H1 (cell line): ENCODE measurements around the gene STEAP2. TPM values are rescaled to one million over a fixed set of nuclear protein-coding genes. Genes with fewer than 3 reads are reported as not detected.

Experiments
- CTCF ChIA-PET: fragments of 300-600 bp; sonication (Branson Sonifier 250); formaldehyde crosslinking; loops from one replicate; lab custom pipeline; 2021; ENCODE audit not compliant: partially characterized antibody; lab: Charles Lee
- POLR2A ChIA-PET: fragments of 300-600 bp; sonication (Branson Sonifier 250); formaldehyde crosslinking; loops from one replicate; lab custom pipeline; 2021; ENCODE audit warnings: inconsistent platforms; ENCODE audit not compliant: partially characterized antibody; lab: Charles Lee
- DNase-seq, 2 experiments: peaks; one replicate each; pipeline versions ENCODE4 v3.0.0 to v3.0.0-alpha.2; 2010 to 2022; ENCODE audit warnings: low spot score in 2 of 2, low read depth in 1 of 2, mixed read lengths in 1 of 2
- FAIRE-seq: peaks from 2 replicates; lab custom pipeline; 2011; peaks lifted over from hg19 to GRCh38; lab: Jason Lieb, UNC
- H2AFZ ChIP-seq: 2 replicates; pipeline ENCODE4 v1.8.1; 2012; ENCODE audit warnings: low read length, inconsistent platforms
- H2AK5ac ChIP-seq: 2 replicates; pipeline ENCODE4 v1.6.1; 2013; ENCODE audit warnings: low read depth, low read length
- H2BK120ac ChIP-seq: replicated peaks from 2 replicates; pipeline ENCODE3; 2013; ENCODE audit warnings: low read depth, low read length, inconsistent platforms
- H2BK12ac ChIP-seq: 2 replicates; pipeline ENCODE4 v1.6.1; 2013; ENCODE audit warnings: low read depth, low read length
- H2BK15ac ChIP-seq: 2 replicates; pipeline ENCODE4 v1.6.1; 2013; ENCODE audit warnings: low read length
- H2BK20ac ChIP-seq: 2 replicates; pipeline ENCODE4 v1.6.1; 2013; ENCODE audit warnings: low read length
- H2BK5ac ChIP-seq: 2 replicates; pipeline ENCODE4 v1.6.1; 2013; ENCODE audit warnings: low read depth, low read length
- H3K14ac ChIP-seq: 2 replicates; pipeline ENCODE4 v1.6.1; 2013; ENCODE audit warnings: inconsistent platforms; ENCODE audit not compliant: insufficient read length
- H3K18ac ChIP-seq: 2 replicates; pipeline ENCODE4 v1.6.1; 2013; ENCODE audit warnings: low read length; ENCODE audit errors: extremely low read depth
- H3K23ac ChIP-seq: 2 replicates; pipeline ENCODE4 v1.6.1; 2013; ENCODE audit warnings: inconsistent platforms; ENCODE audit not compliant: insufficient read length
- H3K23me2 ChIP-seq: 2 replicates; pipeline ENCODE4 v1.6.1; 2013; ENCODE audit warnings: low read depth, low read length
- H3K27ac ChIP-seq: 2 replicates; pipeline ENCODE4 v1.6.1; 2011; ENCODE audit warnings: low read depth, low read length, inconsistent platforms
- H3K27me3 ChIP-seq, 4 experiments: replicated peaks in 1 of 4; 1 replicate in 1 of 4; 2 replicates in 3 of 4; pipeline versions ENCODE4 v1.6.1 to v1.8.1; 2011 to 2013; ENCODE audit warnings: low read length in 3 of 4, mild to moderate bottlenecking in 3 of 4, inconsistent platforms in 2 of 4, mixed read lengths in 2 of 4, moderate library complexity in 1 of 4; ENCODE audit not compliant: control insufficient read depth in 3 of 4, insufficient read depth in 3 of 4; ENCODE audit errors: extremely low read depth in 1 of 4
- H3K36me3 ChIP-seq, 4 experiments: 2 replicates each; pipeline versions ENCODE4 v1.6.1 to v1.8.1; 2011 to 2013; ENCODE audit warnings: mild to moderate bottlenecking in 4 of 4, low read length in 3 of 4, moderate library complexity in 2 of 4, control low read depth in 1 of 4, inconsistent platforms in 1 of 4; ENCODE audit not compliant: insufficient read depth in 4 of 4, control insufficient read depth in 2 of 4
- H3K4ac ChIP-seq: replicated peaks from 2 replicates; pipeline ENCODE3; 2013; ENCODE audit warnings: low read length, low read depth, mixed read lengths, inconsistent platforms; ENCODE audit not compliant: insufficient read length
- H3K4me1 ChIP-seq, 4 experiments: replicated peaks in 1 of 4; 1 replicate in 1 of 4; 2 replicates in 3 of 4; pipeline versions ENCODE4 v1.6.1 to v1.8.1; 2011 to 2013; ENCODE audit warnings: low read length in 3 of 4, inconsistent platforms in 2 of 4, mixed read lengths in 1 of 4; ENCODE audit not compliant: insufficient read depth in 4 of 4, control insufficient read depth in 3 of 4
- H3K4me2 ChIP-seq, 2 experiments: 2 replicates each; pipeline versions ENCODE4 v1.6.1 to v1.8.1; 2011 to 2013; ENCODE audit warnings: low read depth in 2 of 2, low read length in 2 of 2, control low read depth in 1 of 2, inconsistent platforms in 1 of 2, mild to moderate bottlenecking in 1 of 2; ENCODE audit not compliant: insufficient read depth in 1 of 2
- H3K4me3 ChIP-seq, 4 experiments: fragments of 200-600, 300-600 bp in 1 of 4; sonication (generic), shearing (Covaris generic), sonication (Bioruptor Twin) in 1 of 4; 2 replicates each; pipeline versions ENCODE4 v1.5.1 to v1.8.1; 2011 to 2016; ENCODE audit warnings: low read length in 4 of 4, low read depth in 3 of 4, control low read depth in 2 of 4, inconsistent platforms in 2 of 4, mild to moderate bottlenecking in 2 of 4, mixed read lengths in 1 of 4, moderate library complexity in 1 of 4; ENCODE audit not compliant: insufficient read depth in 2 of 4; ENCODE audit errors: extremely low read depth in 1 of 4
- H3K56ac ChIP-seq: replicated peaks from 2 replicates; pipeline ENCODE3; 2013; ENCODE audit warnings: low read depth, mild to moderate bottlenecking, mixed read lengths, low read length, inconsistent platforms; ENCODE audit not compliant: insufficient read length
- H3K79me1 ChIP-seq: 2 replicates; pipeline ENCODE4 v1.6.1; 2013; ENCODE audit warnings: low read depth, low read length, control low read depth
- H3K79me2 ChIP-seq, 2 experiments: 2 replicates each; pipeline versions ENCODE4 v1.6.1 to v1.8.1; 2012 to 2013; ENCODE audit warnings: low read length in 2 of 2, mild to moderate bottlenecking in 2 of 2, inconsistent platforms in 1 of 2; ENCODE audit not compliant: insufficient read depth in 2 of 2, control insufficient read depth in 1 of 2
- H3K9ac ChIP-seq, 4 experiments: replicated peaks in 1 of 4; 1 replicate in 1 of 4; 2 replicates in 3 of 4; pipeline versions ENCODE4 v1.6.1 to v1.8.1; 2011 to 2013; ENCODE audit warnings: low read depth in 3 of 4, low read length in 3 of 4, control low read depth in 2 of 4, mild to moderate bottlenecking in 2 of 4, moderate library complexity in 2 of 4, inconsistent platforms in 1 of 4; ENCODE audit errors: extremely low read depth in 1 of 4
- H3K9me3 ChIP-seq, 2 experiments: 2 replicates each; pipeline versions ENCODE4 v1.6.1 to v1.8.1; 2012 to 2013; ENCODE audit warnings: mild to moderate bottlenecking in 2 of 2, moderate library complexity in 2 of 2, control low read depth in 1 of 2, inconsistent platforms in 1 of 2, low read depth in 1 of 2, low read length in 1 of 2, mixed read lengths in 1 of 2; ENCODE audit not compliant: insufficient read depth in 2 of 2
- H4K20me1 ChIP-seq, 2 experiments: replicated peaks in 1 of 2; 2 replicates each; pipeline versions ENCODE3 to v1.8.1; 2011 to 2013; ENCODE audit warnings: inconsistent platforms in 2 of 2, low read length in 2 of 2, mild to moderate bottlenecking in 1 of 2; ENCODE audit not compliant: insufficient read depth in 2 of 2, control insufficient read depth in 1 of 2
- H4K5ac ChIP-seq: 2 replicates; pipeline ENCODE4 v1.6.1; 2013; ENCODE audit warnings: low read length, low read depth, mixed read lengths, inconsistent platforms; ENCODE audit not compliant: insufficient read length
- H4K8ac ChIP-seq: 2 replicates; pipeline ENCODE4 v1.8.0; 2013; ENCODE audit warnings: mild to moderate bottlenecking, moderate library complexity, low read length, inconsistent platforms; ENCODE audit not compliant: insufficient read depth; ENCODE audit errors: extremely low read depth
- H4K91ac ChIP-seq: replicated peaks from 2 replicates; pipeline ENCODE3; 2013; ENCODE audit warnings: low read length, mixed read lengths, inconsistent platforms; ENCODE audit not compliant: insufficient read length
- POLR2AphosphoS5 ChIP-seq: IDR thresholded peaks from 2 replicates; pipeline ENCODE4 v1.6.1; 2011; ENCODE audit warnings: low read depth, low read length
- RAD21 ChIP-seq, 2 experiments: IDR thresholded peaks in 1 of 2; conservative IDR thresholded peaks in 1 of 2; 2 replicates each; pipeline ENCODE4 v1.6.1; 2011; ENCODE audit warnings: low read depth in 2 of 2, low read length in 2 of 2, improper control_type of control experiment in 1 of 2, inconsistent platforms in 1 of 2, mild to moderate bottlenecking in 1 of 2, moderate library complexity in 1 of 2
- WGBS, 2 experiments: shearing (Covaris generic) in 1 of 2; methylation state at CpG; one replicate each; pipeline versions ENCODE4 v1.1.6 to v1.1.7; 2013 to 2015; ENCODE audit warnings: low lambda C conversion rate in 2 of 2, mixed read lengths in 2 of 2, inconsistent platforms in 1 of 2, low coverage in 1 of 2, missing lambda C conversion rate in 1 of 2; ENCODE audit not compliant: insufficient replicate concordance in 2 of 2, insufficient coverage in 1 of 2, insufficient read length in 1 of 2; ENCODE audit errors: extremely low coverage in 1 of 2, missing lambda C conversion rate in 1 of 2; 5-methylcytosine and 5-hydroxymethylcytosine counted together
- polyA plus RNA-seq, 7 experiments: library from polyadenylated mRNA; depleted of rRNA in 3 of 7; stranded (reverse) in 5 of 7; unstranded in 2 of 7; fragments of >200 nt in 5 of 7; fragments of 200-250 nt in 2 of 7; gene quantifications; 1 replicate in 5 of 7; 2 replicates in 1 of 7; 4 replicates in 1 of 7; pipeline versions ENCODE4 v1.2.1 to v1.2.3, GENCODE V29; 2011 to 2013; ENCODE audit warnings: missing spikeins in 2 of 7, mixed read lengths in 2 of 7
- total RNA-seq: library from RNA; stranded (reverse); fragmentation: NEBNext Ultra II Directional; extraction: Animal tissue kit (Norgen Biotek cat#: 25700); gene quantifications from 2 replicates; pipeline ENCODE4 v1.2.1, GENCODE V29; 2021

The STEAP2 gene
- total and polyA plus RNA-seq, 2 of the 8 experiments (the other 6 are each of a cell fraction or from before 2014, with no cell fraction given) = 13.4 to 18.4 TPM

DNA sequence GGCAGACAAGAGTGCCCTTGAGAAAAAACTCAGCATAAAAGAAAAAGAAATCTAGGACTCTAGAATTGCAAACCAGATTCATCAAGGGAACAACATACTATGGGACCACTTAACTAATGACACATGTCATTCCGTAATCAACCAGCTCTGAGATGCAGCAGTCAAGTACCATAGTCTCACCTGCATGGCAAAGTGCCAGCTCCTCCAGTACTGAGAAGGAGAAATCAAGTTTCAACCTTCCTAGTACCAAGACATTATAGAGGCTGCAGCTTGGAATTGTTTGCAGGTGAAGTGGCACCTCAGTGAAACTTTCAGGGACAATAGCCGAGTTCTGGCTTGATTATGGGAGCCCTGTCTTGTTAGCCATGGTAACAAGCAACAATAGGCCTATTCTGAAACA lies 45.8 kb upstream of the STEAP2 start:
- Histone ChIP-seq H2BK20ac (no peak overlapping the region), H3K4me2 (no peak overlapping the region), H3K9ac (no peak overlapping the region), H2BK15ac (no peak overlapping the region), H4K91ac (no peak overlapping the region), H3K23me2 (no peaks in the 10 kb centered on the region; the same call in 1 of the 2 replicates), H4K5ac (no peak overlapping the region), H3K27me3 (no peaks in the 10 kb centered on the region), H4K20me1 (no peaks in the 10 kb centered on the region), H3K23ac (no peak overlapping the region), H3K4me3 (no peak overlapping the region), H3K18ac (no peak overlapping the region), H3K79me1 (no peaks in the 10 kb centered on the region), H2BK12ac (no peak overlapping the region), H3K27ac (no peak overlapping the region), H3K14ac (no peak overlapping the region), H3K79me2 (no peaks in the 10 kb centered on the region), H2BK5ac (no peak overlapping the region), H2BK120ac (no peak overlapping the region), H3K4me1 (no peaks in the 10 kb centered on the region), H3K36me3 (peaks cover 0 to 4% (median 0%) of the 10 kb centered on the region in 4 experiments; a peak in 1 of 8 replicates), H2AFZ (no peak overlapping the region), H2AK5ac (no peak overlapping the region), H4K8ac (no peak overlapping the region), H3K9me3 (no peaks in the 10 kb centered on the region), H3K4ac (no peak overlapping the region), H3K56ac (no peak overlapping the region)
- POLR2A ChIA-PET = no interaction called here
- WGBS, 2 experiments = 93% methylated on average over 2 of the region's 2 CpGs; no CpG with 5 or more reads in 1 of the 2 experiments
- CTCF ChIA-PET = interaction anchor here (0.6 to 3.2 kb wide), 6 partner anchors 10 to 263 kb away, joined by 3 to 14 read pairs (median 5); no protein-coding TSS in a partner anchor
- TF ChIP-seq RAD21 (IDR thresholded peaks at IDR 0.05 in 1 of 2, conservative IDR thresholded peaks at IDR 0.05 in 1 of 2; ENCODE audit: low read depth in 2 of 2, low read length in 2 of 2) = peak in 1 of 2 experiments; percentile 11; a peak in 2 of 4 replicates
- TF ChIP-seq POLR2AphosphoS5 = no peak
- no peak for FAIRE-seq
- DNase-seq = no peak
